ENCODE results near the gene MAP3K6.

- TF ChIP-seq POLR2A (IDR thresholded peaks at IDR 0.05; ENCODE audit: low read length) (no peak), GATA1 (IDR thresholded peaks at IDR 0.05; ENCODE audit: low read depth, low read length) (no peak)
Observed at GRCh38 chr1:27357281-27358037, 9.3 kb downstream of the MAP3K6 start.
